NCI-H1092 (cell line): ENCODE measurements around the gene GALR1.
"Not testable (repeated sequence)": the region's sequence is repeated elsewhere in the genome, so short reads cannot be mapped to it uniquely, and the experiment has no call there.

Experiments
- DNase-seq: peaks from one replicate; lab custom pipeline; 2025; lab: John Stamatoyannopoulos, UW

Gene GALR1

GRCh38 chr18:77249569-77250500 lies at the start of gene GALR1:
GALR1 (plus strand) TSS chr18:77249848; CDS start chr18:77250549, 701 bp downstream.
- no peak for DNase-seq

GRCh38 chr18:77201506-77201905 lies 48.1 kb upstream of the GALR1 start:
- DNase-seq: no peak

- DNase-seq: no peak
Measured at GRCh38 chr18:77202329-77202728, 47.3 kb upstream of the GALR1 start.

- DNase-seq: no peak
Measured at GRCh38 chr18:77203071-77203470, 46.6 kb upstream of the GALR1 start.

GRCh38 chr18:77203851-77204250 lies 45.8 kb upstream of the GALR1 start:
- no peak for DNase-seq

- no peak for DNase-seq
Measured at GRCh38 chr18:77205769-77206168, 43.9 kb upstream of the GALR1 start.

- DNase-seq: no peak
Measured at GRCh38 chr18:77206676-77207374, 42.8 kb upstream of the GALR1 start.

- DNase-seq: peak; percentile 38
Measured at GRCh38 chr18:77207540-77207939, 42.1 kb upstream of the GALR1 start.

GRCh38 chr18:77208964-77209363 lies 40.7 kb upstream of the GALR1 start:
- no peak for DNase-seq

GRCh38 chr18:77209587-77209986 lies 40.1 kb upstream of the GALR1 start:
- DNase-seq: no peak

- DNase-seq: no peak
Measured at GRCh38 chr18:77210249-77210648, 39.4 kb upstream of the GALR1 start.

- DNase-seq: no peak
Measured at GRCh38 chr18:77218642-77219041, 31.0 kb upstream of the GALR1 start.

GRCh38 chr18:77220726-77221125 lies 28.9 kb upstream of the GALR1 start:
- DNase-seq: no peak

GRCh38 chr18:77222464-77222863 lies 27.2 kb upstream of the GALR1 start:
- no peak for DNase-seq

- DNase-seq: no peak
Measured at GRCh38 chr18:77223221-77223639, 26.4 kb upstream of the GALR1 start.

- DNase-seq: no peak
Measured at GRCh38 chr18:77223653-77224052, 26.0 kb upstream of the GALR1 start.

GRCh38 chr18:77230645-77231044 lies 19.0 kb upstream of the GALR1 start:
- DNase-seq: no peak

GRCh38 chr18:77234504-77235365 lies 14.9 kb upstream of the GALR1 start:
- no peak for DNase-seq

GRCh38 chr18:77239285-77239684 lies 10.4 kb upstream of the GALR1 start:
- DNase-seq: not testable (repeated sequence)

- no peak for DNase-seq
Measured at GRCh38 chr18:77248873-77249568, 627 bp upstream of the GALR1 start.

GRCh38 chr18:77250501-77250925 lies 865 bp downstream of the GALR1 start:
- DNase-seq: no peak
